ENCODE measurements around the gene TMEM117. TPM values are rescaled to one million over a fixed set of nuclear protein-coding genes. Genes with fewer than 3 reads are reported as not detected.
A peak's percentile ranks its signal among the peaks of the same experiment; 100 is the strongest.

Gene TMEM117
- total and polyA plus RNA-seq, 10 of the 15 experiments (the other 5 are each of a cell fraction or from before 2014, with no cell fraction given) = 3.1 to 8.2 (median 6.1) TPM

DNA sequence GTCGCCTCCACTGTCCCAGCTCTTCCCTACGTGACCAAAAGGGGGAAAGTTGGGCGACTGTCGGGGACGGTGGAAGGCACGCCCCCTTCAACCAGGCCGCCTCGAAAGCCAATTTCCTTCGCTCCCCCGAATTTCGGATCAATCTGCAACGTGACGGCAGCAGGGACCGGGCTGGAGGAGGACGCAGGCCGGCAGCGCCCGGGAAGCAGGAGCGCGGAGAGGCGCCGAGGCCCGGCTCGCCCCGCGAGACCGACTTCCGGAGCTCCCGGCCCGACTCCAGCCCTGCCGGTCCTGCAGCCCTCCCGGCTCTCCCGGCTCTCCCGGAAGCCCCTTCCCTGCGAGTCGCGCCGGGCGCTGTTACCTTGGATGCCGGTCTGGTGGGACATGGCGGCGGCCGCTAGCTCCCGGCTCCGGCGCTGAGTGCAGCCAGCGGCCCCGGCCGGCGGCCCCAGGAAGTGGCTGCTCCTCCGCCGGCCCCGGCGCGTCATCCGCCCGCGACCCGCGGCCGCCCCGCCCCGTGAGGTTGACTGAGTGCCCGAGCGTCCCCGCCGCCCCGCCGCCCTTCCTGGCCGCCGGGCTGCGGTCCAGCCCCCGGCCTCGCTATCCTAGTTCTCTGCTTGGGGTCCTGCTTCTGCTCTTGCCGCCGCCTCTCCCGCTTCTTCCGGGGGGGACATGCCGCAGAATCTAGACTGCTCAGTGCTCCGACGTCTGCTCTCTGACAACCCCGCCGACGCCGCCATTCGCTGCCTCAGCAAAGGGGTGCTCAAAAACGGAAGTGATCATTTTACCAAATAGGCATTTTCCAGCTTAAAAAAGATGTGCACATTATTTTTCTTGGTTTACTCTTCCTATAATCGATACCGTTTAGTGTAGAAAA, 29.8 kb upstream of the TMEM117 start, which contains the start of gene TWF1 (continued):
- TF ChIP-seq, protein P1, sequence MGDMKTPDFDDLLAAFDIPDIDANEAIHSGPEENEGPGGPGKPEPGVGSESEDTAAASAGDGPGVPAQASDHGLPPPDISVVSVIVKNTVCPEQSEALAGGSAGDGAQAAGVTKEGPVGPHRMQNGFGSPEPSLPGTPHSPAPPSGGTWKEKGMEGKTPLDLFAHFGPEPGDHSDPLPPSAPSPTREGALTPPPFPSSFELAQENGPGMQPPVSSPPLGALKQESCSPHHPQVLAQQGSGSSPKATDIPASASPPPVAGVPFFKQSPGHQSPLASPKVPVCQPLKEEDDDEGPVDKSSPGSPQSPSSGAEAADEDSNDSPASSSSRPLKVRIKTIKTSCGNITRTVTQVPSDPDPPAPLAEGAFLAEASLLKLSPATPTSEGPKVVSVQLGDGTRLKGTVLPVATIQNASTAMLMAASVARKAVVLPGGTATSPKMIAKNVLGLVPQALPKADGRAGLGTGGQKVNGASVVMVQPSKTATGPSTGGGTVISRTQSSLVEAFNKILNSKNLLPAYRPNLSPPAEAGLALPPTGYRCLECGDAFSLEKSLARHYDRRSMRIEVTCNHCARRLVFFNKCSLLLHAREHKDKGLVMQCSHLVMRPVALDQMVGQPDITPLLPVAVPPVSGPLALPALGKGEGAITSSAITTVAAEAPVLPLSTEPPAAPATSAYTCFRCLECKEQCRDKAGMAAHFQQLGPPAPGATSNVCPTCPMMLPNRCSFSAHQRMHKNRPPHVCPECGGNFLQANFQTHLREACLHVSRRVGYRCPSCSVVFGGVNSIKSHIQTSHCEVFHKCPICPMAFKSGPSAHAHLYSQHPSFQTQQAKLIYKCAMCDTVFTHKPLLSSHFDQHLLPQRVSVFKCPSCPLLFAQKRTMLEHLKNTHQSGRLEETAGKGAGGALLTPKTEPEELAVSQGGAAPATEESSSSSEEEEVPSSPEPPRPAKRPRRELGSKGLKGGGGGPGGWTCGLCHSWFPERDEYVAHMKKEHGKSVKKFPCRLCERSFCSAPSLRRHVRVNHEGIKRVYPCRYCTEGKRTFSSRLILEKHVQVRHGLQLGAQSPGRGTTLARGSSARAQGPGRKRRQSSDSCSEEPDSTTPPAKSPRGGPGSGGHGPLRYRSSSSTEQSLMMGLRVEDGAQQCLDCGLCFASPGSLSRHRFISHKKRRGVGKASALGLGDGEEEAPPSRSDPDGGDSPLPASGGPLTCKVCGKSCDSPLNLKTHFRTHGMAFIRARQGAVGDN (IDR thresholded peaks at IDR 0.05) = no peak; the same call in 1 of the 2 replicates
- TF ChIP-seq NR2C2 (IDR thresholded peaks at IDR 0.05; ENCODE audit: borderline replicate concordance, control insufficient read depth, insufficient read length, low read depth) (no peak), CHD2 (IDR thresholded peaks at IDR 0.05; ENCODE audit: borderline replicate concordance, low read depth, low read length) (no peak), IRF4 (IDR thresholded peaks at IDR 0.05; ENCODE audit: low read depth, low read length) (no peak), NFIC (IDR thresholded peaks at IDR 0.05; ENCODE audit: low read depth, low read length) (no peak), MEF2B (IDR thresholded peaks at IDR 0.05; ENCODE audit: partially characterized antibody, poor library complexity, severe bottlenecking) (no peak), BCL11A (IDR thresholded peaks at IDR 0.05; ENCODE audit: low read depth, low read length) (no peak), DPF2 (IDR thresholded peaks at IDR 0.05) (peak; percentile 78), EED (IDR thresholded peaks at IDR 0.05; ENCODE audit: low read depth) (no peak; the same call in 1 of the 2 replicates), SMC3 (IDR thresholded peaks at IDR 0.05; ENCODE audit: borderline replicate concordance, low read length) (no peak), CBX5 (IDR thresholded peaks at IDR 0.05; ENCODE audit: low read depth) (peak; percentile 70; the same call in 1 of the 2 replicates), YBX1 (IDR thresholded peaks at IDR 0.05) (no peak), SREBF2 (IDR thresholded peaks at IDR 0.05; ENCODE audit: low read length) (no peak), GABPA (IDR thresholded peaks at IDR 0.05; ENCODE audit: low read depth) (peak; percentile 52)
- TF ChIP-seq, protein P2, sequence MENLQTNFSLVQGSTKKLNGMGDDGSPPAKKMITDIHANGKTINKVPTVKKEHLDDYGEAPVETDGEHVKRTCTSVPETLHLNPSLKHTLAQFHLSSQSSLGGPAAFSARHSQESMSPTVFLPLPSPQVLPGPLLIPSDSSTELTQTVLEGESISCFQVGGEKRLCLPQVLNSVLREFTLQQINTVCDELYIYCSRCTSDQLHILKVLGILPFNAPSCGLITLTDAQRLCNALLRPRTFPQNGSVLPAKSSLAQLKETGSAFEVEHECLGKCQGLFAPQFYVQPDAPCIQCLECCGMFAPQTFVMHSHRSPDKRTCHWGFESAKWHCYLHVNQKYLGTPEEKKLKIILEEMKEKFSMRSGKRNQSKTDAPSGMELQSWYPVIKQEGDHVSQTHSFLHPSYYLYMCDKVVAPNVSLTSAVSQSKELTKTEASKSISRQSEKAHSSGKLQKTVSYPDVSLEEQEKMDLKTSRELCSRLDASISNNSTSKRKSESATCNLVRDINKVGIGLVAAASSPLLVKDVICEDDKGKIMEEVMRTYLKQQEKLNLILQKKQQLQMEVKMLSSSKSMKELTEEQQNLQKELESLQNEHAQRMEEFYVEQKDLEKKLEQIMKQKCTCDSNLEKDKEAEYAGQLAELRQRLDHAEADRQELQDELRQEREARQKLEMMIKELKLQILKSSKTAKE (IDR thresholded peaks at IDR 0.05; ENCODE audit: low read depth, poor library complexity, severe bottlenecking) = no peak
